GM11168 (cell line): Measurements from ENCODE around the gene SPRR4.

Experiments used
- in situ Hi-C: fragments of 300-500 bp; cut with MboI; formaldehyde crosslinking; loops from one replicate; pipeline ENCODE4 v1.12.0; 2022; ENCODE audit warnings: low sequenced_read_pairs; ENCODE audit not compliant: unreplicated experiment

Gene SPRR4

GRCh38 chr1:152964536-152964935, 5.9 kb upstream of the SPRR4 start:
- in situ Hi-C loops = no loop called here

- in situ Hi-C loops = no loop called here
These were observed 4.6 kb upstream of the SPRR4 start for GRCh38 chr1:152965853-152966252.

GRCh38 chr1:152967201-152967600, 3.2 kb upstream of the SPRR4 start:
- in situ Hi-C loops = no loop called here

- in situ Hi-C loops = no loop called here
These were observed 2.2 kb upstream of the SPRR4 start for GRCh38 chr1:152968248-152968647.

- in situ Hi-C loops = no loop called here
These were observed 1.4 kb upstream of the SPRR4 start for GRCh38 chr1:152969036-152969435.

- in situ Hi-C loops = no loop called here
These were observed 1.9 kb downstream of the SPRR4 start for GRCh38 chr1:152972196-152972886.

- in situ Hi-C loops = no loop called here
These were observed 6.2 kb downstream of the SPRR4 start for GRCh38 chr1:152976688-152977087.

GRCh38 chr1:152977614-152978013, 7.2 kb downstream of the SPRR4 start:
- in situ Hi-C loops = no loop called here

- in situ Hi-C loops = no loop called here
These were observed 10.2 kb downstream of the SPRR4 start for GRCh38 chr1:152980676-152981075.

GRCh38 chr1:152981146-152981871, 10.9 kb downstream of the SPRR4 start:
- in situ Hi-C loops = no loop called here

- in situ Hi-C loops = no loop called here
These were observed 11.6 kb downstream of the SPRR4 start for GRCh38 chr1:152982076-152982475.

- in situ Hi-C loops = no loop called here
These were observed 12.8 kb downstream of the SPRR4 start for GRCh38 chr1:152983234-152983633.

- in situ Hi-C loops = no loop called here
These were observed 13.3 kb downstream of the SPRR4 start, which contains the start of gene SPRR1A for GRCh38 chr1:152983743-152984142. Gene SPRR1A (plus strand): TSS chr1:152984081. CDS start chr1:152985231, 1,150 bp downstream.

- in situ Hi-C loops = no loop called here
These were observed 16.1 kb downstream of the SPRR4 start for GRCh38 chr1:152986578-152986977.

GRCh38 chr1:152993186-152993585, 22.7 kb downstream of the SPRR4 start:
- in situ Hi-C loops = no loop called here

- in situ Hi-C loops = no loop called here
These were observed 25.4 kb downstream of the SPRR4 start for GRCh38 chr1:152995842-152996241.

- in situ Hi-C loops = no loop called here
These were observed 26.4 kb downstream of the SPRR4 start for GRCh38 chr1:152996633-152997400.

GRCh38 chr1:152997901-152998300, 27.5 kb downstream of the SPRR4 start:
- in situ Hi-C loops = no loop called here

- in situ Hi-C loops = no loop called here
These were observed 28.0 kb downstream of the SPRR4 start for GRCh38 chr1:152998476-152998875.

GRCh38 chr1:152999818-153000217, 29.4 kb downstream of the SPRR4 start:
- in situ Hi-C loops = no loop called here

GRCh38 chr1:153000294-153000693, 29.8 kb downstream of the SPRR4 start:
- in situ Hi-C loops = no loop called here
